Testis (tissue), 2 donors: ENCODE results near the gene PEX26.
"Not testable (repeated sequence)": the region's sequence is repeated elsewhere in the genome, so short reads cannot be mapped to it uniquely, and the experiment has no call there.

Experiments used
- POLR2A ChIP-seq: fragments of 450-650 bp; IDR thresholded peaks from one replicate; pipeline ENCODE4 v1.6.1; 2017; ENCODE audit warnings: antibody characterized with exemption, mild to moderate bottlenecking, moderate library complexity
- TF ChIP-seq, protein P1 (sequence below), 3 experiments: fragments of 450-650 bp in 2 of 3; fragments of 200-600 bp in 1 of 3; sonication (generic) in 1 of 3; IDR thresholded peaks; one replicate each; pipeline ENCODE4 v1.5.1; 2016 to 2019; ENCODE audit warnings: antibody characterized with exemption in 3 of 3, mild to moderate bottlenecking in 2 of 3, moderate library complexity in 1 of 3

DNA sequence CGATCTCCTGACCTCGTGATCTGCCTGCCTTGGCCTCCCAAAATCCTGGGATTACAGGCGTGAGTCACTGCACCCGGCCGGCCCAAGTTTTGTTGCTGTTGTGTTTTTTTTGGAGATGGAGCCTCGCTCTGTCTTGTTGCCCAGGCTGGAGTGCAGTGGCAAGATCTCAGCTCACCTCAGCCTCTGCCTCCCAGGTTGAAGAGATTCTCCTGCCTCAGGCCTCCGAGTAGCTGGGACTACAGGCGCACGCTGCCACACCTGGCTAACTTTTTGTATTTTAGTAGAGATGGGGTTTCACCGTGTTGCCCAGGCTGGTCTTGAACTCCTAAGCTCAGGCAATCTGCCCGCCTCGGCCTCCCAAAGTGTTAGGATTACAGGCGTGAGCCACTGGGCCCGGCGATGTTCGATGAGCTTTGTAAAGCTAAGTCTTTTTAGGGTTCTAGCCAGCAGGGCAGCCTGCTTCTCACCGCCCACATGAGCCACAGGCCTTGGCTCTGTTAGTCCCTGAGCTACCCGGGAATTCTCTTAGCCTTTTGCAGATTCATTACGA lies 45.8 kb downstream of the PEX26 start:
- TF ChIP-seq, protein P1, sequence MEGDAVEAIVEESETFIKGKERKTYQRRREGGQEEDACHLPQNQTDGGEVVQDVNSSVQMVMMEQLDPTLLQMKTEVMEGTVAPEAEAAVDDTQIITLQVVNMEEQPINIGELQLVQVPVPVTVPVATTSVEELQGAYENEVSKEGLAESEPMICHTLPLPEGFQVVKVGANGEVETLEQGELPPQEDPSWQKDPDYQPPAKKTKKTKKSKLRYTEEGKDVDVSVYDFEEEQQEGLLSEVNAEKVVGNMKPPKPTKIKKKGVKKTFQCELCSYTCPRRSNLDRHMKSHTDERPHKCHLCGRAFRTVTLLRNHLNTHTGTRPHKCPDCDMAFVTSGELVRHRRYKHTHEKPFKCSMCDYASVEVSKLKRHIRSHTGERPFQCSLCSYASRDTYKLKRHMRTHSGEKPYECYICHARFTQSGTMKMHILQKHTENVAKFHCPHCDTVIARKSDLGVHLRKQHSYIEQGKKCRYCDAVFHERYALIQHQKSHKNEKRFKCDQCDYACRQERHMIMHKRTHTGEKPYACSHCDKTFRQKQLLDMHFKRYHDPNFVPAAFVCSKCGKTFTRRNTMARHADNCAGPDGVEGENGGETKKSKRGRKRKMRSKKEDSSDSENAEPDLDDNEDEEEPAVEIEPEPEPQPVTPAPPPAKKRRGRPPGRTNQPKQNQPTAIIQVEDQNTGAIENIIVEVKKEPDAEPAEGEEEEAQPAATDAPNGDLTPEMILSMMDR (IDR thresholded peaks at IDR 0.05) = not testable (repeated sequence)
- not testable (repeated sequence) for TF ChIP-seq POLR2A
